HG02981 (cell line): ENCODE data around the gene GRAMD1B.
"Not testable (repeated sequence)": the region's sequence is repeated elsewhere in the genome, so short reads cannot be mapped to it uniquely, and the experiment has no call there.

Experiments
- ATAC-seq: cut with Tn5 transposase; IDR thresholded peaks from one replicate; pipeline ENCODE4 v1.9.1; 2021; ENCODE audit warnings: mild to moderate bottlenecking, moderate library complexity; ENCODE audit not compliant: unreplicated experiment

The GRAMD1B gene

DNA sequence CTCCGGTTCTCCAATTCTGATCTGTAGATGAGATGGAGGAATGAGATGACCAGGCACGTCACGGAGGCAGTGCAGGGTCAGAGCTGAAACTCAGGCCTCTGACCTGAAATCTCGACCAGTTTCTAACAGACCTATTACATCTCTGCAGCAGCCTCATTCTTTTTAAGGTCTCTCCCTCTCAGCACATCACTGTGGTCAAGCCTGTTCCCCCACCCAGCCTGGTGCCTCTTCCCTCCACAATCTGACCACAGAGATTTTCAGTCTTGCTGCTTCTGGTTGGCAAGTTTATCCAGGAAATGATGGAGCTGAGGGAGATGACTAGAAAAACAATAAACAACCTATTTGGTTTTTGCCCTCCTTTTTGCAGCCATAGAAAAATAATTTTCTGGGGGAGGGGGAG is 9.5 kb downstream of the GRAMD1B start:
- ATAC-seq: no peak

DNA sequence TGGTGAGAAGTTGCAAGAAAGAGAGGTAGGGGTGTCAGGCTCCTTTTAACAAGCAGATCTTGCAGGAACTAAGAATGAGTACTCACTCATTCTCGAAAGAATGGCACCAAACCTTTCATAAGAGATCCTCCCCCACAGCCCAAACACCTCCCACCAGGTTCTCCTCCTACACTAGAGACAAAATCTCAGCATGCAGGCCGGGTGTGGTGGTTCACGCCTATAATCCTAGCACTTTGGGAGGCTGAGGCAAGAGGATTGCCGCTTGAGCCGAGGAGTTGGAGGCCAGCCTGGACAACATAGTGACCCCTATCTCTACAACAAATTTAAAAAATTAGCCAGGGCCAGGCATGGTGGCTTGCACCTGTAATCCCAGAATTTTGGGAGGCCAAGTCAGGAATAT is 11.1 kb downstream of the GRAMD1B start:
- ATAC-seq: no peak

DNA sequence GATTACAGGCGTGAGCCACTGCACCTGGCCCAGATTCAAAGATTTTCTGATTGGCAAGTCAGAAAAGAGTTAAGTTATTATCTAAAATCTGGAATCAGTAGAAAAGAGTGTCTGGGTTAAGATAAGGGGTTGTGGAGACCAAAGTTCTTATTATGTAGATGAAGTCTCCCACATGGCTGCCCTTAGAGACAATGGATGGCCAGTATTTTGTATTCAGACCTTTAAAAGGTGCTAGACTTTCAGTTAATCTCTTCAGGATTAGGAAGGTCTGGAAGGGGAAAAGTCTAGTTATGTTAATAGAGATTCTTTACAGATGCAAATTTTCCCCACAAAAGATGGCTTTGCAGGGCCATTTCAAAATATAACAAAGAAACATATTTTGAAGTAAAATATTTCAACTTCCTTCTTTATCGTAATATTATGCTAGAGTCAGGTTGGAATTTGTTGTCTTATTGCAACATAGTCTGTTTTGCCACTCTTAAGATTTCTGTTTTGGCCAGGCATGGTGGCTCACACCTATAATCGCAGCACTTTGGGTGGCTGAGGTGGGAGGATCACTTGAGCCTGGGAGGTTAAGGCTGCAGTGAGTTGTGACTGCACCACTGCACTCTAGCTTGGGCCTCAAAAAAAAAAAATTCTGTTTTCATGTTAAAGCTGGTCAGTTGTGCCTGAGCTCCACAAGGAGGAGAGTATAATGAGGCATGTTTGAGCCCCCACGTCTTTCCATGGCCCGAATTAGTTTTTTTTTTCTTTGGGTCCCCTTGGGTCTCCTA is 14.0 kb downstream of the GRAMD1B start:
- ATAC-seq: no peak

DNA sequence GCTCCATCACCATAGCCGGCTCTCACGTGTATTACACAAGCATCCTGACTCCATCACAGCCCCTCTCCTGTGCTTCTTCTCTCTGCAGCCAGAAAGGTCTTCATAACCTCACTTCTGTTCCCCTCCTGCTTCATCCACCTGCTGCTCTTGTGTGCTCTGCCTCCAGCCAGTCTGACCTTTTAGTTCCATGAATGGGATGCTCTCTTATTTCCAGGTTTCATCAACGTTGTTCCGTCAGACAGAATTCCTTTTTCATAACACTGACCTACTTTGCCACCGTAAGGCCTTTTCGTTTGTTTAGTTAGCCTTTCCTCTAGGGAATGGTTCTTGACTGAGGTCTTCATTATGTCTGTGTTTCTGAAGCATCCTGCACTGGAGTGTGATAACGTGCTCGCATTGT is 18.8 kb downstream of the GRAMD1B start:
- no peak for ATAC-seq

DNA sequence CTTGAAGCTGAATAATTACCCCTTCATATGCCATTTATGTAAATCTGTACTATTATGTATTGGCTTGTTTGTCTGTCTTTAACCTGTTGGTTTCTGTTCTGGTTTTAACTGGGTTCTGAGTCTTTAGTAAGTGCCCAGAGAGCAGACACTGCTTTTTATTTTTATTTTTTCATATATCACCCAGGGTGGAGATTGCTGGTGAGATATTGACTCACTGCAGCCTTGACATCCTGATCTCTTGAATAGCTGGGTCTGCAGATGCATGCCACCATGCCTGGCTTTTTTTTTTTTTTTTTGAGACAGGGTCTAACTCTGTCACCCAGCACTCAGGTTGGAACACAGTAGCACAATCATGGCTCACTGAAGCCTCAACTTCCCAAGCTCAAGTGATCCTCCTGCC is 19.4 kb downstream of the GRAMD1B start:
- no peak for ATAC-seq

DNA sequence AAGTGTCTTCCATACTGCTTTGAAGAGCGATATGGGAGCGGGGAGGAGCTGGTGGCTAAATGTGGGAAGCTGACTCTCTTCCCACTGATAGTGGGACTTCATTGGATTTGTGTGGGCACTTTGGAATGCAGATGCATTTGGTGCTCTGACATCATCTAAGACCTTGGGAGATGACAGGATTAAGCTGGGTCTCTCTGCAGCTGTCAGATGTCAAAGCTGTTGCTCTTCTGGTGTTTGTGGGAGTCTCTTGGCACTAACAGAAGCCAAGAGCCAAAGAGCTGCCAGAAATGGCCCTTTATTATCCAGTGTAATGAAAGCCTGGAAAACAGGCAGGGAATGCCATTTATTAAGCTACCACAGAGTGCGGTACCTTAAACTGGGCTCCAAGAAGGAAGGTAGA is 20.6 kb downstream of the GRAMD1B start:
- no peak for ATAC-seq

DNA sequence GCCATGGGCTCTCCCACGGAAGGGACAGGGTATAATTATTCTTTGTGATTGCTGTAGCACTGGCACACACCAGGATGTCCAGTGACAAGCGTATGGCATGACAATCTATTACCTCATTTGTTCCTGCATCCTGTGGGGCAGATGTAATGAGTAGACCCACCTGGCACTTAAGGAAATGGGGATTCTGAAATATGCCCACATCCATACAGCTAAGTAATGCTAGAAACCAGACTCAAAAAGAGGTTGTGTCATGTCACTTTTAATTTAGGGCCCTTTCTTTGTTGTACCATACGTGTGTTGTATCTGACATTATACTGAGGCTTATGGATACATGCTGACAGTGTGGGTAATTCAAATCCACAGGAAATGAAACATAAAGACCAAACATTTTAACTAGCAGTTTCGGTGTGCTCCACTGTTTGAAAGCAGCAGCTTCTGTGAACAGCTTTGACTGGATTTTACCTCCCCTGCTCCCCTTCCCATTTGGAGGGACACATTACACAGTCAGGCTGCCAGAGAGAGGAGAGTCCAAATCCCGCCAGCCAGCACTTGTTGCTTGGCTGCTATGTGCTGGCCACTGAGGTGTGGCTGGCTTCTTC is 21.2 kb downstream of the GRAMD1B start:
- peak; percentile 44 for ATAC-seq

DNA sequence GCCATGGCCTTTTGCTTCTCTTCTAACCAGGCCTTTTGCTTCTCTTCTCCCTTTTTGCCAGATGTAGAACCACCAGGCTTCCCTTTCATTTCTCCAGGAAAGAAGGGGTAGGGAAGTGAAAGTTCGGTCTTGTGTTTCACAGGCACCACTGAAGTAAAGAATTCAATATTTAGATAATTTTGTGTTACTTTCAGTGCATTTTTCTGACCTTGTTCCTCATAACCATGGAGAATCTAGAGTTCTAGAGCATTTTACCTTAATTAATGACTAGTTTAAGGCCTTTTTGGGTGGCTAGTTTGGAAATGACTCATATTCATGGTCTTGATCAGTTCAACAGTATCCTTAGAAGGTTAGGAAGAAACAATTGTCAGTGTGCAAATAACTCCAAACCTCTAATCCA is 22.7 kb downstream of the GRAMD1B start:
- ATAC-seq: no peak

DNA sequence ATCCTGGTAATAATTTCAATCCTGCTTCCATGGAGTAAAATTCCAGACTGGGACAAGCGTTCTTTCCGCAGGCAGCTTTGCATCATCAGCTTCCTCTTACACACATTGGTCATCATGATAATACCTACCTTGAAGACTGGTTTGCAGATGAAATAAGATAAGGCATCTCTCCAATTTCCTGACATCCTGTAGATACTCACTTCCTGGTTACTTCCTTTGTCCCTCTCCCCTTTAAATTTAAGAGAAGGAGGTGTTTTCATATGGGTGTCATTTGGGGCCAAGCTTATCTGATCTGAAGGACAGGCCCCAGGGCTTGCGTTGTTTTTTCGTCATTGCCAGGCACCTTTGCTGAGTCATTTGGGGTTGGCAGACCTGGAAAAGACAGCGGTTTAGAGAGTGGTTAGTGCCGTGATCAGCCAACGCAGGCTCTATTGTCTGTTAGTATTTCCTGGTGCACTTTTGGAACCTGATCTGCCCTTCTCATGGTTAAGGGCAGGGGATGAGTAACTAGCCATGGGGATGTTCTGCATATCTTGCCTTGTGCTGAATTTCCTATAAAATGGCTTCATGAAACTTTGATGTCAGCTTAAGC is 24.1 kb downstream of the GRAMD1B start:
- ATAC-seq: no peak

DNA sequence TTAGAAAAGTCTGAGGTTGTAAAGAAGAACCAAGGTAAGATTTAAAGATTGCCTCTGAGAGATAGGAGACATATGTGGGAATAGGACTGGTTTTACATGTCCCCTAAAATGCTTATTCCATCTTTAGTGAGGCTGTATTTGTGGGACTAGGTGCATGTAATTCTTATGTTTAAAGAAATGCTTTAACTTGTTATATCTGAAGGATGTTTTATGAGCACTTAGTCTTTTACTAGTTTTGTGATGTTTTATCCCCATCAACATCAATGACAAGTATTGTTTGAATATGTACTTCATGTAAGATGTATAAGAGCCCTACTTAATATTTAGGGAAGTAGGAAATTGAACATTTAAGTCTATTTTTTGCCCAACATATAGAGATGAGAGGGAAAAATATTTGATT is 24.7 kb downstream of the GRAMD1B start:
- ATAC-seq: no peak

DNA sequence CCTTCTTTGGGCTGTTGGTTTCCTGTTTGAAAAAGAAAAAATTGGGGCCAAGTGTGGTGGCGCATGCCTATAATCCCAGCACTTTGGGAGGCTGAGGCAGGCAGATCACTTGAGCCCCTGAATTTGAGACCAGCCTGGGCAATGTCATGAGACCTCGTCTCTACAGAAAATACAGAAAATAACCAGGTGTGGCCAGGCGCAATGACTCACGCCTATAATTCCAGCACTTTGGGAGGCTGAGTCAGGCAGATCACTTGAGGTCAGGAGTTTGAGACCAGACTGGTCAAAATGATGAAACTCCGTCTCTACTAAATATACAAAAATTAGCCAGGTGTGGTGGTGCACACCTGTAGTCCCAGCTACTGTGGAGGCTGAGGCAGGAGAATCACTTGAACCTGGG is 26.4 kb downstream of the GRAMD1B start:
- not testable (repeated sequence) for ATAC-seq

DNA sequence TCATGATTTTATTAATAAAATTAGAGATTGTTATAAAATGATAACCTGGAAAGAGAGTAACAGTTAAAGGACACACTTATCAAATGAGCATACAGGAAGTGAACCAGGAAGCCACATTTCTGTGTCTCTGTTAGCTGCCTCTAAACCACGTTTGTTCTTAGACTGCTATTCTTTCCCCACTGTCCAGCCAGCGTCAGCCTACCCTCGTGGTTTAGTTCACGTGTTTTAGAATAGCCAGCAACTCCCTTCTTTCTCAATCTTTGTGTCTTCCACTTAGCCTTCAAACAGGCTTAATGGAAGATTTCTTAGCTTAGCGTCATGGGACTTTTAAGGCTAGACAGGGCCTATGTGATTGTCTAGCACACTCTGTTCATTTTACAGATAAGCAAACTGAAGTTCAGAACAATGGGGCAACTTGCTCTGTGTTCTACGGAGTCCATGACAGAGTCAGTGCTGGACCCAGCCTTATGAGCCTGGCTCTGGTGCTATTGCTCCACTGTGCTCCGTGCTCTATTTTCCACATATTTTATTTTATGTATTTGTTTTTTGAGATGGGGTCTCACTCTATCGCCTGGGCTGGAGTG is 27.2 kb downstream of the GRAMD1B start:
- no peak for ATAC-seq

DNA sequence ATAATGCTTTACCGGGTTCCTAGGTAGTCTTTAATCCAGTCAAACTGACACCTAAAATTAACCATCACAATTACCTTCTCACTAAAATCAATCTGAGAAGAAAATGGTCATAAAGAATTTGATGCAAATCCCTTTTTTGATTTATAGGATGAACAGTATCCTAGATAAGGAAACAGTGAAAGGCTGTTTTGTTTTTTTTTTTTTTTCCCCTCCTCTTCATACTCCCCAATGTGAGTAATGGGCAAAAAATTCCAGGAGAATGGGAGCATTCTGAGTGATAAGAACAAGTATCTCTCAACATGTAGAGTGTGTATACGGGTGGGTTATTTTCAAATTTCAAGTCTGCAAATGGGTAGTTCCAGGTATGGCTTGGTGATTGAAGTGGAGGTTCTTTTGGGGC is 28.4 kb downstream of the GRAMD1B start:
- ATAC-seq: no peak

DNA sequence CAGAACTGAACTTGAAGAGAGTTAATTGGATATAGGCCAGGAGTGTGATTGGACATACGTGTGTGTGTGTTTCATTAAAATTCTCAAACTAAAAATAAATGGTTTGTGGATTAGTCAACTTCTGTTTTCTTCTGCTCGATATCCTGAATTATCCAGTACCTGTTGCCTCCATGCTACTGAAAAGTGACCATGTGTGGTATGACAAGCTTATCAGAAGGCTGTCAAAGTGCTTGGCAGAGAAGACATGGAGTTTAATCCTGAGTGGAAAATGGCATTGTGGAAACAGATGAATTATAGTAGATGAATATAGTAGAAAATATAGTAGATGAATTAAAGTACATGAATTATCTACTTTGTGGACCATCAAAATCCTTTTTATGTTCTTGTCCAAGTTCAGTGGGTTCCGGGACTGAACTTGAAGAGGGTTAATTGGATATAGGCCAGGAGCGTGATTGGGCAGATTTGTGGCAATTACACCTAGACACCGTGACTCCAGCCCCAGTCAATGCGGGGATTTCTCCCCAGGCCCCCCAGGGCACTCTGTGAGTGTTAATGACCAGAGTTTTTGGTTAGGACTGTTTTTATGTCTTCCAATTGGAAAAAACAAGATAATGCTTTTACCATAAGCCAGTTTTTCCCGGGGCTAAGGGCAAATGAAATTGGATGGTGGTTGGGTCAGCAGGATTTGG is 30.1 kb downstream of the GRAMD1B start:
- ATAC-seq: no peak

DNA sequence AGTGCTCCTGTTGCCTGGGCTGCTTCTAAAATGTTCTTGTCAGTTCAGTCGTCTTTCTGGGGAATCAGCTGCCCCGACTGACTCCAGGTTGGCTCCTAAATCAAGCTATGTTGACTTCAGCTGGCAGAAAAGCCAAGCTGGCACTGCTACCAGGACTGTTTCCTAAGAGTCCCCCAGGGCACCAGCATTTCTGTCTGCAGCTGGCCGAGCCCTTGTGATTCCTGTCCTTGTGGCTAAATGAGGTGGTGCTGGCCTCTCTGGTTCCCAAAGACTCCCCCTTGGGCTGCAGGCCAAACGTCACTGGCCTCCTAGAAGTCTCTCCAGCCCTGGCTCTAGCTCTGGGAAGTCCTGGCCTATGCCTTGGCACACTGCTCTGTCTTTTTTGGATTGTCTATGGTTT is 31.1 kb downstream of the GRAMD1B start:
- ATAC-seq: no peak

DNA sequence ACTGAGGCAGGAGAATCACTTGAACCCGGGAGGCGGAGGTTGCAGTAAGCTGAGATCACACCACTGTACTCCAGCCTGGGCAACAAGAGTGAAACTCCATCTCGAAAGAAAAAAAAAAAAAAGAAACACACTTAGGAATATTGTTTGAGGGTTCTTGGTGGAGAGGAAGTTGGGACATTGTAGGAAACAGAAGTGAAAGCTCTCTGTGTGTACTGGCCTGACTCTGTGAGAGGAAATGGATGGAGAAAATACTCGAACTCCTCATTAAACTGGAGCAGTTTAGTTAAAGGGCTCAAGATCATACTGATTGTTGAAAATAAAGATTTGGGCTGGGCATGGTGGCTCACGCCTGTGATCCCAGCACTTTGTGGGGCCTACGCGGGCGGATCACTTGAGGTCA is 35.6 kb downstream of the GRAMD1B start:
- not testable (repeated sequence) for ATAC-seq

DNA sequence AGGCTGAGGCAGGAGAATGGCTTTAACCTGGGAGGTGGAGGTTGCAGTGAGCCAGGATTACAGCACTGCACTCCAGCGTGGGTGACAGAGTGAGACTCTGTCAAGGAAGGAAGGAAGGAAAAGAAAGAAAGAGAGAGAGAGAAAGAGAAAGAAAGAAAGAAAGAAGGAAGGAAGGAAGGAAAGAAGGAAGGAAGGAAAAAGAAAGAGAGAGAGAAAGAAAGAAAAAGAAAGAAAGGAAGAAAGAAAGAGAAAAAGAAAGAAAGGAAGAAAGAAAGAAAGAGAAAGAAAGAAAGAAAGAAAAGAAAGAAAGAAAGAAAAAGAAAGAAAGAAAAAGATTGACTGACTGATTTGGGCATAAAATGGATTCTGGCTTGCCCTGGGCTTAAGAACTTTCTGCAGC is 36.1 kb downstream of the GRAMD1B start:
- ATAC-seq: not testable (repeated sequence)

DNA sequence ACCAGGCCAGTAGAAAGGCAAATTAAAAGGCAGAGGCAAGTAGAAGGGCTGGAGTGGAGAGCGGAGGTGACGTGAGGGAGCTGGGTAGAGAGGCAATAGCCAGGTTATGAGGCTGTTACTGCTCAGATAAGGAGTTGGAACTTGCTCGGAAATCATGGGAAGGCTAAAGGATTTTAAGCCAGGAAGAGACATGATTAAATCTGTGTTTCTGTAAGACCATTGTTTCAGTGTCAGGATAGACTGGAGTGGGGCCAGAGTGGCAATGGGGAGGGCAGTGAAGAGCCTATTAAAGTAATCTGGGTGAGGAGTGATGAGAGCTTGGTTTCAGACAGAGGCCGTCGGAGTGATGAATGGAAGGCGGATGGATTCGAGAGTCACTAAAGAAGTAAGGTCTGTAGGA is 39.0 kb downstream of the GRAMD1B start:
- ATAC-seq: no peak

DNA sequence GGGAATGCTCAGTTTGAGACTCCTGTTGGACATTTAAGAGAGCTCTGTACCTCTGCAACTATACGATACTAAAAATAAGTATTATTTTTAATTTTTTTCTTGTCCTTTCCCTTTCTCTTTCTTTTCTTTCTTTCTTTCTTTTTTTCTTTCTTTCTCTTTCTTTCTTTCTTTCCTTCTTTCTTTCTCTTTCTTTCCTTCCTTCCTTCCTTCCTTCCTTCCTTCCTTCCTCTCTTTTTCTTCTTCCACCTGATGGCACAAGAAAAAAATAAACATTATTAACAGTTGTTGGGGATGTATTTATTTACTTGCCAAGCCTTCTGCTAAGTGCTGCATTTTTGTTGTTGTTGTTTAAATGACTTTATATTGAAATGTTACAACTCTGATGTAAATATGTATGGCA is 39.5 kb downstream of the GRAMD1B start:
- ATAC-seq: no peak

DNA sequence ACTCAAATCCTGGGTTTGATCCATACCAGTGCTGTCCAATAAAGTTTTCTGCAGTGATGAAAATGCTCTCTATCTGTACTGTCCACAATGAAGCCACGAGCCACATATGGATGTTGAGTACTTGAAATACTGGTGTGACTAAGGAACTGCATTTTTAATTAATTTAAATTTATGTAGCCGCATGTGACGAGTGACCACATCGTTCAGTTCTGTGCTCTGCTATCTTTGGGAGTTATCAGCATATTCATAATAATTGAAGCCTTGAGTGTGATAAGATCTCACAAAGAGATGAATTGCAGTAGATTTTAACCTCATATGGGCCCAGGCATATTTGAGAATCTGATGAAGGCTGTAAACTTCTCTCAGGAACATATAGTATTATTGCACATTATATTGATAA is 40.8 kb downstream of the GRAMD1B start:
- ATAC-seq: no peak

DNA sequence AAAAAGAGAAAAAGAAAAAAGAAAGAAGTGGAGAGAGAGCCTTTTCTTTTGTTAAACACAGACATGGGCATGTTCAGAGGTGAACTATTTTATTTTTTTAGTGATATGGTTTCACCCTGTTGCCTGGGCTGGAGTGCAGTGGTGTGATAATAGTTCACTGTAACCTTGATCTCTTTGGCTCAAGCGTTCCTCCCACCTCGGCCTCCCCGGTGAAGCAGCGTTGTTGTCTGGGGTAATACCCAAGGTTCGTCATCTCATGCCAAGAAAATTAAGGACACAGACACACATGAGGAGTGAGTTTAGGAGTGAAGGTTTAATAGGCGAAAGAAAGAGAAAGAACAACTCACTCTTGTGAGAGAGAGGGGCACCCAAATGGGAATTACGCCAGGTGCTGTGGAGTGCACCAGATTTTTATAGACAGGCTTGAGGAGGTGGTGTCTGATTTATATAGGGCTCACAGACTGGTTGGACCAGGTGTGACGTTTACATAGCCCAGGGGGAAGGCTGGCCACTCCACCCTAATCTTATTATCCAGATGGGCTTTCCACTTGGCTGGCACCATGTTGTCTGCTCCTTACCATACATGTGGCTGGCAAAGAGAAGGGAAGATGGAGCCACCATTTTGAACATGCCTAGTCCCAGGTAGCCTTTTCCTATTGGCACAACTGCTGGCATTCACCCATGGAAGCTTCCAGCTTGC is 42.3 kb downstream of the GRAMD1B start:
- ATAC-seq: no peak
